GM21576 (cell line): ENCODE data around the gene PPIF.
"Not testable (repeated sequence)": the region's sequence is repeated elsewhere in the genome, so short reads cannot be mapped to it uniquely, and the experiment has no call there.

Experiments used
- ATAC-seq: cut with Tn5 transposase; IDR thresholded peaks from one replicate; pipeline ENCODE4 v1.9.1; 2021; ENCODE audit warnings: mild to moderate bottlenecking, moderate library complexity; ENCODE audit not compliant: unreplicated experiment

PPIF gene

GRCh38 chr10:79329529-79329928 is 17.7 kb upstream of the PPIF start:
- ATAC-seq = no peak

GRCh38 chr10:79331226-79331625 is 16.0 kb upstream of the PPIF start:
- peak; percentile 2 for ATAC-seq

GRCh38 chr10:79331709-79332108 is 15.6 kb upstream of the PPIF start:
- ATAC-seq = peak; percentile 78

- not testable (repeated sequence) for ATAC-seq
These were observed 14.5 kb upstream of the PPIF start for GRCh38 chr10:79332610-79333315.

- no peak for ATAC-seq
These were observed 13.8 kb upstream of the PPIF start for GRCh38 chr10:79333513-79333912.

GRCh38 chr10:79334573-79334972 is 12.7 kb upstream of the PPIF start:
- no peak for ATAC-seq

- ATAC-seq = no peak
These were observed 12.2 kb upstream of the PPIF start for GRCh38 chr10:79335094-79335469.

GRCh38 chr10:79335470-79336235 is 11.6 kb upstream of the PPIF start:
- ATAC-seq = no peak

- no peak for ATAC-seq
These were observed 11.0 kb upstream of the PPIF start for GRCh38 chr10:79336276-79336675.

- no peak for ATAC-seq
These were observed 10.5 kb upstream of the PPIF start for GRCh38 chr10:79336739-79337138.

GRCh38 chr10:79337783-79338469 is 9.3 kb upstream of the PPIF start:
- ATAC-seq = not testable (repeated sequence)

- ATAC-seq = no peak
These were observed 8.0 kb upstream of the PPIF start for GRCh38 chr10:79339266-79339665.

GRCh38 chr10:79340646-79341244 is 6.5 kb upstream of the PPIF start:
- ATAC-seq = no peak

- ATAC-seq = no peak
These were observed 4.9 kb upstream of the PPIF start for GRCh38 chr10:79342295-79342761.

- no peak for ATAC-seq
These were observed 4.3 kb upstream of the PPIF start for GRCh38 chr10:79342811-79343561.

- no peak for ATAC-seq
These were observed 2.6 kb upstream of the PPIF start for GRCh38 chr10:79344502-79345195.

GRCh38 chr10:79345241-79346011 is 1.8 kb upstream of the PPIF start:
- no peak for ATAC-seq

GRCh38 chr10:79346012-79346340 is 1.3 kb upstream of the PPIF start:
- ATAC-seq = no peak
